HG03103 (cell line): ENCODE data around the gene SERPINE1.
"Not testable (repeated sequence)": the region's sequence is repeated elsewhere in the genome, so short reads cannot be mapped to it uniquely, and the experiment has no call there.

Source experiments
- ATAC-seq: cut with Tn5 transposase; IDR thresholded peaks from one replicate; pipeline ENCODE4 v1.9.1; 2021; ENCODE audit warnings: low read depth; ENCODE audit not compliant: unreplicated experiment

Gene SERPINE1

DNA sequence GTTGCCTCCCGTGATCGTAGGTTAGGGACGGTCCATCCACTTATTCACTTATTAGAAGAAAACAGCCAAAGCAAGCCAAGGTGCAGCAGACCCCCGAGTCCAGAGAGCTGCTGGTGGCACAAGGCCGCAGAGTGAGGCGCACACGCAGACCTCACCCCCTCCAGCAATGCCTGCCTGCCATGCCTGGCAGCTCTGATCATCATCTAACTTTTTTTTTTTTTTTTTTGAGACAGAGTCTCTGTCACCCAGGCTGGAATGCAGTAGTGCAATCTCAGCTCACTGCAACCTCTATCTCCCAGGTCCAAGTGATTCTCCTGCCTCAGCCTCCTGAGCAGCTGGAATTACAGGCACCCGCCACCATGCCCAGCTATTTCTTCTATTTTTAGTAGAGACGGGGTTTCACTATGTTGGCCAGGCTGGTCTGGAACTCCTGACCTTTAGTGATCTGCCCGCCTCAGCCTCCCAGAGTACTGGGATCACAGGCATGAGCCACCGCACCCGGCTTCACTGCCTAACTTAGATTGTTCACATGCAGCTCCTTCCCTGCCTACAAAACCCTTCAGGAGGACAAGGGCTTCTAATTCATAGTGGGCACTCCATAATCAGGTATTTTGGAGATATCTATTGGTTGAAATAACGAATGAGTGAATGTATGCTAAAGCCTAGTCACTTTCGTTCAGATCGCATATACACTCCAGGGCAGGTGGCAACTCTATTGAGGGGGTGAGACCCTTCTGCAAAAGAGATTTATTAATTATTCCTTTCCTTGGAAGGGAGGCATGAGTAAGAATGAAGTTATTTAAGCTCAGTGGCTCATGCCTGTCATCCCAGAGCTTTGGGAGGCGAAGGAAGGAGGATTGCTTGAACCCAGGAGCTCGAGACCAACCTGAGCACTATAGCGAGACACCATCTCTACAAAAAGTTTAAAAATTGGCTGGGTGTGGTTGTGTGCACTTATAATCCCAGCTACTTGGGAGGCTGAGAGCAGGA is 25.8 kb upstream of the SERPINE1 start:
- ATAC-seq: no peak

- no peak for ATAC-seq
Observed at GRCh38 chr7:101102026-101102425, 24.9 kb upstream of the SERPINE1 start.

DNA sequence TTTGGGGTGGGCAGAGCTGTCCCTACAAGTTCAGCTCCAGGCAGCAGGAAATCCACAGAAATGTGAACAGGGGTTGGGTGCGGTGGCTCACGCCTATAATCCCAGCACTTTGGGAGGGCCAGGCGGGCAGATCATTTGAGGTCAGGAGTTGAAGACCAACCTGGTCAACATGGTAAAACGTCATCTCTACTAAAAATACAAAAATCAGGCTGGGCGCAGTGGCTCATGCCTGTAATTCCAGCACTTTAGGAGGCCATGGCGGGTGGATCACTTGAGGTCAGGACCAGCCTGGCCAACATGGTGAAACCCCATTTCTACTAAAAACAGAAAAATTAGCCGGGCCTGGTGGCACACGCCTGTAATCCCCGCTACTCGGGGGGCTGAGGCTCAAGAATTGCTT is 23.2 kb upstream of the SERPINE1 start:
- ATAC-seq: not testable (repeated sequence)

DNA sequence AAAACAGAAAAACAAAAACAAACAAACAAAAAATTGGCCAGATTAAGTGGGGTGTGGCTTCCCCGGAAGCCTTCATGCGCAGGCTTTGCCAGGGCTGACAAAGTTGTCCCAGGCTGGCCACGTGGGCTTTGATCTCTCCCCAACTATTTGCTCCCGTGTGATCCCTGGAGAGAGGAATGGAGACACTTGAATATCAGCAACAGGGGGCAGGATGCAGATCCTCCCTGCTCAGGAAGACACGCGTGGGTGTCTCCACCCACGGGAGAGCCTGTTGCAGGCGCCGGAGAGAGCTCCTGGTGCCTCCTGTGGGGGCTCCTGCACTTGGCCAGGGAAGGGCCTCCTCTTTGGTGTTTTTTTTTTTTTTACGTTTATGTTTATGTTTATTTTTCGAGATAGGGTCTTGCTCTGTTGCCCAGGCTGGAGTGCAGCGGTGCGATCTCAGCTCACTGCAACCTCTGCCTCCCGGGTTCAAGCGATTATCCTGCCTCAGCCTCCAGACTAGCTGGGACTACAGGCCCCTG is 22.7 kb upstream of the SERPINE1 start:
- ATAC-seq: no peak

GRCh38 chr7:101104799-101105198 is 22.1 kb upstream of the SERPINE1 start:
- ATAC-seq: no peak

GRCh38 chr7:101105248-101105647 is 21.7 kb upstream of the SERPINE1 start:
- not testable (repeated sequence) for ATAC-seq

GRCh38 chr7:101106386-101106785 is 20.5 kb upstream of the SERPINE1 start:
- no peak for ATAC-seq

DNA sequence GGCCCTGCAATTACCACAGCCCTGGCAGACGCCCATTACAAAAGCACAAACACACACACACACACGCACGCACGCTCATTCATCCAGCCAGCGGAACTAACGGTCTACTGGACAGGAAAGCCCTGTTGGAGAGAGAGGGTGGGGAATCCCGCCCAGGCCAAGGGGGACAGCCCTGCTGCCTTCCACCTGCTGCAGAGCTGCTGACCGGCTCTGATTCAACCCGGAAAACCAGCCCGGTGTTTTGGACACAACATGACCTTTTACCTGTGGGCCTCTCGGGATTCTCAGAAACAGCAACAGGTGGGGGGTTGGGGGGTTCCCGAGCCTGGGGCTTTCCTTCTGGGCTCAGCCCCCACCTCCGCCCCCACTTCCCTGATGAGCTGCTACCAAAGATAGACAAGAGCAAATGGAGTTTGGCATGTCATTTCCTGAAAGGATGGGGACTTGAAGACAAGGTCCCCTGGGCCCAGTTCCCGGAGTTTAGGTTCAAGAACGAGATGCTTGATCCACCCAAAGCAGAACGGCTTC is 18.5 kb upstream of the SERPINE1 start:
- ATAC-seq: no peak

GRCh38 chr7:101108961-101109360 is 17.9 kb upstream of the SERPINE1 start:
- no peak for ATAC-seq

GRCh38 chr7:101109368-101109767 is 17.5 kb upstream of the SERPINE1 start:
- no peak for ATAC-seq

GRCh38 chr7:101111261-101111660 is 15.6 kb upstream of the SERPINE1 start:
- ATAC-seq: no peak

GRCh38 chr7:101112233-101112632 is 14.7 kb upstream of the SERPINE1 start:
- no peak for ATAC-seq

GRCh38 chr7:101113140-101113539 is 13.8 kb upstream of the SERPINE1 start:
- ATAC-seq: not testable (repeated sequence)

DNA sequence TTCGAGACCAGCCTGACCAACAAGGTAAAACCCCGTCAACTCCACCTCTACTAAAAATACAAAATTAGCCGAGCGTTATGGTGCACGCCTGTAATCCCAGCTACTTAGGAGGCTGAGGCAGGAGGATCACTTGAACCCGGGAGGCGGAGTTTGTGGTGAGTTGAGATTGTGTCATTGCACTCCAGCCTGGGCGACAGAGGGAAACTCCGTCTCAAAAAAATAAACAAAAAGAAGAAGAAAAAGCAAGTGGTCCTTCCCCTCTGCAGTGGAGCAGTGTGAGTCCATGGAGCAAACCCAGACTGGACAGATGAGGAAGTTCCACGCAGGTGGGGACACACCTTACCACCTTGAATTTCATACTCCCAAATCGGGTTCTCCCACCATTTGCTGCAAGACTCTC is 13.1 kb upstream of the SERPINE1 start:
- ATAC-seq: no peak

GRCh38 chr7:101114492-101114891 is 12.4 kb upstream of the SERPINE1 start:
- ATAC-seq: no peak

- no peak for ATAC-seq
Observed at GRCh38 chr7:101115215-101115614, 11.7 kb upstream of the SERPINE1 start.

DNA sequence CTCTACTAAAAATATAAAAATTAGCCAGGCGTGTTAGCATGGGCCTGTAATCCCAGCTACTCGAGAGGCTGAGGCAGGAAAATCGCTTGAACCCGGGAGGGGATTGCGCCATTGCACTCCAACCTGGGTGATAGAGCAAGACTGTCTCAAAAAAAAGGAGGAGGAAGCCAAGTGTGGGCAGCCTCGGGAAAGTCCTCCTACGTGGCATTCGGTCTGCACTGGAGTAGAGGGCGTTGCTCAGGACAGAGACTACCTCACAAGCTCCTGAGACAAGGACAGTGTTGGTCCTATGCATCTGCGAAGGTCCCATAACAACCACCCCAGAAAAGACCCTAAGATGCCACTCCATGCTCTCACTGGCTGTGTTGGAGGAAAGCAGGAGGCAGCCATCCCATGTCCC is 10.0 kb upstream of the SERPINE1 start:
- ATAC-seq: no peak

- ATAC-seq: no peak
Observed at GRCh38 chr7:101118856-101119255, 8.0 kb upstream of the SERPINE1 start.

DNA sequence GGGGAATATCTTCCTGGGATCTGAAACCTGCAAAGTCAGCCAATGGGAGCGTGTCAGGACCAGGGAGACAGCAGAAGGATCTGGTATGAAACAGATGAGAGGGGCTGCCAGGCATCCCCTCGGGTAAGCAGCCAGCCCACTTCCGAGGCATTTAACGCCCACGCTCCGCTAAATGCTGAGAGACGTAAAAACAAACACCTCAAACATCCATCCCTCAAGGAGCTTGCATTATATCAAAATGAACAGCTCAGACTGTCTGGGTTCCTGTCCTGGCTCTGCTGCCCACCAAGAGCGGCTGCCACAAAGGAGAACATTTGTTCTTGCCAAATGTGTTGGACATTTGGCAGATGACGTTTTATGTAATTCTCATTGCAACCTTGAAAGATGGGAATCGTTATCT is 7.0 kb upstream of the SERPINE1 start:
- ATAC-seq: no peak

DNA sequence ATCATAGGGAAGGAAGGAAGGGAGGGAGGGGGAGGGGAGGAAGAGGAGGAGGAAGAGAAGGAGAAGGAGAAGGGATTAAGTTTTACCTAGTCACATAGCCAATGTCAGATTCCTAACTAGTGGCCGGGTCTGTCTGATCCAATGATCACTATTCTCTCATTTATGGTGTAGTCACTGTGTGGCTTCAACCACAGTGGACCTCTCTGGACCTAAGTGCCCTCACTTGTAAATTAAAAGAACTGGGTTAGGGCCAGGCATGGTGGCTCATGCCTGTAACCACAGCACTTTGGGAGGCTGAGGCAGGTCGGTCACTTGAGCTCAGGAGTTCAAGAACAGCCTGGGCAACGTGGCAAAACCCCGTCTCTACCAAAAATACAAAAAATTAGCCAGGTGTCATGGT is 6.6 kb upstream of the SERPINE1 start:
- no peak for ATAC-seq

GRCh38 chr7:101121631-101121990 is 5.3 kb upstream of the SERPINE1 start:
- ATAC-seq: not testable (repeated sequence)
